ENCODE data around the gene ONECUT3.

DNA sequence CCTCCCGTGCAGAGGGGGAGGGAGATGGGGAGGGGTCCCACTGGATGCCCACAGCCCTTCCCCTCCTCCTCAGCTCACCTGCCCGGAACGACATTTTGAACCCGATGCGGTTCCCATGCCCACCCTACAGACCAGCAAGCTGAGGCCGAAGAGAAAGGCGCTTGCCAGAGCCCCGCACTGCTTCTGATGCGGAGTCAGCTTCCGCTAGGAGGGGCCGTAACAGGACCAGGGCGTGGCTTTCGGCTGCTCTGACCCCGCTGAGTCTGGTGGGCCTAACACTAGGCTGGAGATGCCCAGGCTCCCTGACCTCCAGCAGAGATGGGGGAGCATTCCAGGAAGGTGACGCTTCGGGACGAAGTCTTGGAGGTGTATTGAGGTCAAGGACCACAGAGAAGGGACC is 6.7 kb downstream of the ONECUT3 start:
- peak; percentile 39 for TF ChIP-seq EZH2 (IDR thresholded peaks at IDR 0.05; ENCODE audit: low read length)
- TF ChIP-seq, protein P1, sequence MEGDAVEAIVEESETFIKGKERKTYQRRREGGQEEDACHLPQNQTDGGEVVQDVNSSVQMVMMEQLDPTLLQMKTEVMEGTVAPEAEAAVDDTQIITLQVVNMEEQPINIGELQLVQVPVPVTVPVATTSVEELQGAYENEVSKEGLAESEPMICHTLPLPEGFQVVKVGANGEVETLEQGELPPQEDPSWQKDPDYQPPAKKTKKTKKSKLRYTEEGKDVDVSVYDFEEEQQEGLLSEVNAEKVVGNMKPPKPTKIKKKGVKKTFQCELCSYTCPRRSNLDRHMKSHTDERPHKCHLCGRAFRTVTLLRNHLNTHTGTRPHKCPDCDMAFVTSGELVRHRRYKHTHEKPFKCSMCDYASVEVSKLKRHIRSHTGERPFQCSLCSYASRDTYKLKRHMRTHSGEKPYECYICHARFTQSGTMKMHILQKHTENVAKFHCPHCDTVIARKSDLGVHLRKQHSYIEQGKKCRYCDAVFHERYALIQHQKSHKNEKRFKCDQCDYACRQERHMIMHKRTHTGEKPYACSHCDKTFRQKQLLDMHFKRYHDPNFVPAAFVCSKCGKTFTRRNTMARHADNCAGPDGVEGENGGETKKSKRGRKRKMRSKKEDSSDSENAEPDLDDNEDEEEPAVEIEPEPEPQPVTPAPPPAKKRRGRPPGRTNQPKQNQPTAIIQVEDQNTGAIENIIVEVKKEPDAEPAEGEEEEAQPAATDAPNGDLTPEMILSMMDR (optimal IDR thresholded peaks at IDR 0.05 in 1 of 3, IDR thresholded peaks at IDR 0.05 in 1 of 3, conservative IDR thresholded peaks at IDR 0.05 in 1 of 3; ENCODE audit: extremely low read depth in 1 of 3, insufficient read depth in 2 of 3, low read length in 3 of 3), result no peak

All from keratinocyte (primary cell).